OCI-LY7 (cell line): ENCODE data around the gene KRTAP5-7. TPM values are rescaled to one million over a fixed set of nuclear protein-coding genes. Genes with fewer than 3 reads are reported as not detected.

Source experiments
- BruUV-seq: library from RNA; stranded (reverse); fragments of 400-500 nt; replicated peaks from 2 replicates; lab custom pipeline; 2021; lab: Mats Ljungman, UMichigan
- CTCF ChIA-PET: fragments of 300-600 bp; sonication (Branson Sonifier 250); formaldehyde crosslinking; loops from one replicate; lab custom pipeline; 2022; ENCODE audit warnings: antibody characterized with exemption; ENCODE audit not compliant: unreplicated experiment; lab: Charles Lee
- POLR2A ChIA-PET: fragments of 300-600 bp; sonication (Branson Sonifier 250); formaldehyde crosslinking; loops from one replicate; lab custom pipeline; 2022; ENCODE audit warnings: antibody characterized with exemption; lab: Charles Lee
- DNase-seq: peaks from one replicate; pipeline ENCODE4 v3.0.0-alpha.2; 2015; ENCODE audit warnings: low spot score
- H2AFZ ChIP-seq: fragments of 200-600 bp; sonication (generic), shearing (Covaris generic); 2 replicates; pipeline ENCODE4 v1.6.1; 2014; ENCODE audit warnings: mild to moderate bottlenecking, antibody characterized with exemption, low read length, moderate library complexity
- H3K27ac ChIP-seq: fragments of 200-600 bp; sonication (generic); 2 replicates; pipeline ENCODE4 v1.5.1; 2014; ENCODE audit warnings: mixed run types, low read depth, mild to moderate bottlenecking, moderate library complexity, low read length, inconsistent platforms; ENCODE audit not compliant: poor library complexity, severe bottlenecking
- H3K36me3 ChIP-seq: fragments of 200-600 bp; sonication (generic); 2 replicates; pipeline ENCODE4 v1.6.1; 2014; ENCODE audit warnings: mild to moderate bottlenecking, antibody characterized with exemption, low read length, moderate library complexity, mixed read lengths; ENCODE audit not compliant: insufficient read depth
- H3K4me1 ChIP-seq: fragments of 200-600 bp; sonication (generic); 2 replicates; pipeline ENCODE4 v1.5.1; 2014; ENCODE audit warnings: mild to moderate bottlenecking, low read length; ENCODE audit not compliant: insufficient read depth, poor library complexity, severe bottlenecking
- H3K4me2 ChIP-seq: fragments of 200-600 bp; sonication (generic); 2 replicates; pipeline ENCODE4 v1.6.1; 2014; ENCODE audit warnings: mild to moderate bottlenecking, low read length
- H3K4me3 ChIP-seq: fragments of 200-600 bp; sonication (generic); 2 replicates; pipeline ENCODE4 v1.5.1; 2014; ENCODE audit warnings: mild to moderate bottlenecking, low read depth, low read length; ENCODE audit not compliant: poor library complexity, severe bottlenecking
- H3K79me2 ChIP-seq: fragments of 200-600 bp; sonication (generic); 2 replicates; pipeline ENCODE4 v1.6.1; 2016; ENCODE audit warnings: low read depth, mild to moderate bottlenecking, low read length, moderate library complexity, mixed read lengths; ENCODE audit not compliant: insufficient read depth
- H3K9me2 ChIP-seq: fragments of 200-600 bp; sonication (generic); 2 replicates; pipeline ENCODE4 v1.6.1; 2016; ENCODE audit warnings: mild to moderate bottlenecking, low read length, mixed read lengths; ENCODE audit not compliant: insufficient read depth
- H3K9me3 ChIP-seq: fragments of 200-600 bp; sonication (generic); 2 replicates; pipeline ENCODE4 v1.6.1; 2014; ENCODE audit warnings: mild to moderate bottlenecking, mixed run types, low read length, mixed read lengths
- H4K20me1 ChIP-seq: fragments of 200-600 bp; sonication (generic); 2 replicates; pipeline ENCODE4 v1.6.1; 2014; ENCODE audit warnings: mild to moderate bottlenecking, antibody characterized with exemption, low read length, moderate library complexity, mixed read lengths; ENCODE audit not compliant: insufficient read depth
- CTCF ChIP-seq: fragments of 200-600 bp; sonication (generic); conservative IDR thresholded peaks from 2 replicates; pipeline ENCODE4 v1.5.1; 2014; ENCODE audit warnings: mild to moderate bottlenecking, antibody characterized with exemption, low read length, moderate library complexity, mixed read lengths
- EZH2phosphoT487 ChIP-seq: fragments of 200-600 bp; sonication (generic); IDR thresholded peaks from 2 replicates; pipeline ENCODE4 v1.6.1; 2018; ENCODE audit warnings: low read depth, borderline replicate concordance, mild to moderate bottlenecking, mixed run types, antibody characterized with exemption, low read length, moderate library complexity, mixed read lengths
- intact Hi-C: fragments of 100-400 bp; cut with micrococcal nuclease; formaldehyde crosslinking; loops from one replicate; pipeline ENCODE4 v1.10.0; 2022; ENCODE audit not compliant: unreplicated experiment
- total RNA-seq, 2 experiments: library from RNA; depleted of rRNA in 1 of 2; stranded (reverse); fragments of >200 nt in 1 of 2; shearing (Covaris generic) in 1 of 2; gene quantifications; 2 replicates each; pipeline ENCODE4 v1.2.3, GENCODE V29; 2014 to 2022

The KRTAP5-7 gene
- total RNA-seq, 2 experiments from 2014 or later, result not detected

GRCh38 chr11:71525938-71526495 lies 1.1 kb upstream of the KRTAP5-7 start:
- Histone ChIP-seq H3K27ac (no peak overlapping the region), H4K20me1 (no peaks in the 10 kb centered on the region), H3K4me3 (no peak overlapping the region), H3K79me2 (no peaks in the 10 kb centered on the region), H3K9me3 (no peaks in the 10 kb centered on the region), H3K4me1 (no peaks in the 10 kb centered on the region), H3K36me3 (no peaks in the 10 kb centered on the region), H3K4me2 (no peak overlapping the region), H3K9me2 (no peaks in the 10 kb centered on the region), H2AFZ (no peak overlapping the region)
- intact Hi-C loops, result no loop called here
- DNase-seq, result no peak
- ChIA-PET CTCF (no interaction called here), POLR2A (no interaction called here)
- BruUV-seq, result no TSS peak
- TF ChIP-seq CTCF (no peak), EZH2phosphoT487 (no peak)

GRCh38 chr11:71527576-71528210 lies 626 bp downstream of the KRTAP5-7 start:
- CTCF ChIA-PET, result no interaction called here
- H4K20me1 ChIP-seq, result no peaks in the 10 kb centered on the region
- no peak for DNase-seq
- no peak overlapping the region for H2AFZ ChIP-seq
- H3K27ac ChIP-seq, result no peak overlapping the region
- H3K36me3 ChIP-seq, result no peaks in the 10 kb centered on the region
- TF ChIP-seq CTCF (no peak), EZH2phosphoT487 (no peak)
- H3K9me3 ChIP-seq, result no peaks in the 10 kb centered on the region
- intact Hi-C loops, result no loop called here
- no TSS peak for BruUV-seq
- no peak overlapping the region for H3K4me3 ChIP-seq
- POLR2A ChIA-PET, result no interaction called here
- no peaks in the 10 kb centered on the region for H3K9me2 ChIP-seq
- no peaks in the 10 kb centered on the region for H3K4me1 ChIP-seq
- H3K4me2 ChIP-seq, result no peak overlapping the region
- H3K79me2 ChIP-seq, result no peaks in the 10 kb centered on the region

- H3K4me2 ChIP-seq, result no peak overlapping the region
- H3K9me2 ChIP-seq, result no peaks in the 10 kb centered on the region
- intact Hi-C loops, result no loop called here
- no peaks in the 10 kb centered on the region for H3K4me1 ChIP-seq
- H3K36me3 ChIP-seq, result no peaks in the 10 kb centered on the region
- H3K4me3 ChIP-seq, result no peak overlapping the region
- H3K79me2 ChIP-seq, result no peaks in the 10 kb centered on the region
- TF ChIP-seq EZH2phosphoT487 (no peak), CTCF (no peak)
- H3K27ac ChIP-seq, result no peak overlapping the region
- POLR2A ChIA-PET, result no interaction called here
- H4K20me1 ChIP-seq, result no peaks in the 10 kb centered on the region
- CTCF ChIA-PET, result no interaction called here
- H3K9me3 ChIP-seq, result no peaks in the 10 kb centered on the region
- DNase-seq, result no peak
- H2AFZ ChIP-seq, result no peak overlapping the region
- BruUV-seq, result no TSS peak
Measured at GRCh38 chr11:71530602-71531001, 3.5 kb downstream of the KRTAP5-7 start.
